ENCODE data around the gene IL17RB.

The IL17RB gene

GRCh38 chr3:53812434-53812833 is 33.9 kb upstream of the IL17RB start:
- no peak for DNase-seq (ENCODE audit: low spot score)

GRCh38 chr3:53813229-53813628 is 33.1 kb upstream of the IL17RB start:
- DNase-seq (ENCODE audit: low spot score), result no peak

- no peak for DNase-seq (ENCODE audit: low spot score)
Measured at GRCh38 chr3:53813876-53814275, 32.5 kb upstream of the IL17RB start.

GRCh38 chr3:53815067-53815466 is 31.3 kb upstream of the IL17RB start:
- no peak for DNase-seq (ENCODE audit: low spot score)

- DNase-seq (ENCODE audit: low spot score), result no peak
Measured at GRCh38 chr3:53815651-53816050, 30.7 kb upstream of the IL17RB start.

GRCh38 chr3:53816425-53816824 is 29.9 kb upstream of the IL17RB start:
- no peak for DNase-seq (ENCODE audit: low spot score)

GRCh38 chr3:53817211-53817610 is 29.2 kb upstream of the IL17RB start:
- DNase-seq (ENCODE audit: low spot score), result no peak

GRCh38 chr3:53817809-53818208 is 28.6 kb upstream of the IL17RB start:
- DNase-seq (ENCODE audit: low spot score), result no peak

GRCh38 chr3:53818221-53819162 is 27.9 kb upstream of the IL17RB start:
- no peak for DNase-seq (ENCODE audit: low spot score)

GRCh38 chr3:53819163-53819868 is 27.1 kb upstream of the IL17RB start:
- no peak for DNase-seq (ENCODE audit: low spot score)

- no peak for DNase-seq (ENCODE audit: low spot score)
Measured at GRCh38 chr3:53820084-53820483, 26.3 kb upstream of the IL17RB start.

- DNase-seq (ENCODE audit: low spot score), result no peak
Measured at GRCh38 chr3:53820756-53821580, 25.4 kb upstream of the IL17RB start.

GRCh38 chr3:53821631-53822121 is 24.7 kb upstream of the IL17RB start:
- no peak for DNase-seq (ENCODE audit: low spot score)

GRCh38 chr3:53822331-53822741 is 24.0 kb upstream of the IL17RB start:
- no peak for DNase-seq (ENCODE audit: low spot score)

- DNase-seq (ENCODE audit: low spot score), result no peak
Measured at GRCh38 chr3:53823026-53823955, 23.1 kb upstream of the IL17RB start.

- no peak for DNase-seq (ENCODE audit: low spot score)
Measured at GRCh38 chr3:53823956-53824657, 22.3 kb upstream of the IL17RB start.

- no peak for DNase-seq (ENCODE audit: low spot score)
Measured at GRCh38 chr3:53824795-53825194, 21.6 kb upstream of the IL17RB start.

GRCh38 chr3:53826048-53826447 is 20.3 kb upstream of the IL17RB start:
- DNase-seq (ENCODE audit: low spot score), result no peak

- no peak for DNase-seq (ENCODE audit: low spot score)
Measured at GRCh38 chr3:53828581-53828980, 17.8 kb upstream of the IL17RB start.

- DNase-seq (ENCODE audit: low spot score), result no peak
Measured at GRCh38 chr3:53829605-53830004, 16.8 kb upstream of the IL17RB start.

All from CD4-positive, alpha-beta T cell treated with Interleukin-15 for 4 hours (primary cell).